Astrocyte (in vitro differentiated cells and primary cell): ENCODE results near the gene FAM83F.

Experiments
- CTCF ChIP-seq: IDR thresholded peaks from 2 replicates; pipeline ENCODE4 v1.5.1; 2011; ENCODE audit warnings: low read depth, mild to moderate bottlenecking, inconsistent platforms, low read length, moderate library complexity; ENCODE audit not compliant: insufficient read depth
- EZH2 ChIP-seq: IDR thresholded peaks from 2 replicates; pipeline ENCODE4 v1.6.1; 2012; ENCODE audit warnings: mild to moderate bottlenecking, low read length, inconsistent platforms; ENCODE audit not compliant: insufficient read depth

- no peak for TF ChIP-seq CTCF
- no peak for TF ChIP-seq EZH2
Observed at GRCh38 chr22:39952347-39952746, 42.4 kb upstream of the FAM83F start.
